GM21825 (cell line): ENCODE data around the gene TSPAN18.

ENCODE experiments used
- ATAC-seq: cut with Tn5 transposase; IDR thresholded peaks from one replicate; pipeline ENCODE4 v1.9.1; 2021; ENCODE audit warnings: mild to moderate bottlenecking, moderate library complexity; ENCODE audit not compliant: unreplicated experiment

TSPAN18 gene

DNA sequence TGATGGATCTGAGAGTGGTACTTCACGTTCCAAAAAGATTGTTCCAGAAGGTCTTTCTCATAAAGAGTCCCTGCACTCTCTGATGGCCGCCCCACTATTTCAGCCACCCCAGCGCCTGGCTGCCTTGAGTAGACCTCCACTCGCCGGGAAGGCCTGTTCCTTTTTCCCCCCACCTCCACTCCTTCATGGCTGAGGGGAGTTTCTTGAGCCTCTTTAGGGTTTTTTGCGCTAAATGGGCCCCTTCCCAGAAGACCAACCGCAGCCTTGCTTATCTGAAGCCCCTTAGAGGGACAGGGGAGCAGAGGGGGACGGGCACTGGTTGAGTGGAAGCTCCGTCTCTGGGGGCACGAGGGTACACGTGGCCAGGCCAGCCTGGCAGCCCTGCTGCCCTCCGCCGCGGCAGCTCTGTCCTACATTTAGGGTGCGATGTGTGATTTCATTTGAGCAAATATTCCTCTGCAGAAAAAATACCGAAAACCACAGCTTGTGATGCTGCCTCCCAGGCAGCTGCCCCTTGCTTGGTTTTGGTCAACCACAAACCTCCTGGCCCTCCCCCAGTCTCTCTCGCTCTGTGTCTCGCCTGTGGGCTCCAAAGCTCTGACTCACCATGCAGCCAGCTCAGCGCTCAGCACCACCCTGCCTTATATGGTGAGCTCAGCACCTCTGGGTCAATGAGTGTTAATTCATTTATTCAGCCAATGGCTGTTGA lies 135.2 kb downstream of the TSPAN18 start:
- ATAC-seq, result peak; percentile 100

DNA sequence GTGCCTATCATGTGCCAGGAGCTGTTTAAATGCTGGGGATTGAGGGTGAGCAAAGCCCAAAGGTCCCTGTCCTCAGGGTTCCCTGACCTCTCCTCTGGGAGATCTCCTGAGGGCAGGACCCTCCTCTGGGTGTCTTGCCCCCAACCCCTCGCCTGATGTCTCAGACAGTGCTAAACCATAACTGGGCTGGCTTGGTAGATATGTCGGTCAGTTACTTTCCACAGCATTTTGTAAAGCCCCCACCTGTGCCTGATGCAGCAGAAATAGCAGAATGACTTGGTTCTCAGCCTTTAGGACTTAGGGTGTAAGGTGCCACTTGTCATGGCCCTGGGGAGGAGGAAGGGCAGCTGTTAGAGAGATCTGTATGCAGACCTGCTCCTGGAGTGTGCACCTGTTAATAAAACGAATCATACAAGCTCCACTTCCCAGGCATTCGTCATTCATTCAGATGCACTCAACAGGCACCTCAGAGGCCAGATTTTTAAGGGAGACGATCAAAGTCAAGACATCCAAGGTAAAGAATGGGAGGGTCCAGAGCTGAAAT lies 135.9 kb downstream of the TSPAN18 start:
- no peak for ATAC-seq

GRCh38 chr11:44863231-44863630 lies 136.5 kb downstream of the TSPAN18 start:
- no peak for ATAC-seq

DNA sequence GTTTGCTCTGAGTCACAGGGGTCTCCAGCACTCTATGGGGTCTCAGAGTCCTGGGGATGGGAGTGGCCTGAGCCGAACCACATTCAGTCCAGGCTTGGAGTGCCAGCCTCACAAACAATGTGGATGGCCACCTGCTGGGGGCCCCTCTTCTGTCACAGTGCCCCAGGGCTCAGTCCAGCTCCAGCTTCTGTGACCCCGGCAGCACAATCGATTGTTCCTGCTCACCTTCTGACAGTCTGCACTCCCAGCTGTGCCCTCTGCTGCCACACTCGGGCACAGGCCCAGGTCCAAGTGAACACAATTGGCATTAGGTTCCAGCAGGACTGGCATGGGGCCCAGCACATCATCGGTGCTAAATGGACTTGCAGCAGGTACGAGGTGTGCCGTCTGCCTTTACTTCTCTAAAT lies 139.1 kb downstream of the TSPAN18 start:
- ATAC-seq, result no peak

DNA sequence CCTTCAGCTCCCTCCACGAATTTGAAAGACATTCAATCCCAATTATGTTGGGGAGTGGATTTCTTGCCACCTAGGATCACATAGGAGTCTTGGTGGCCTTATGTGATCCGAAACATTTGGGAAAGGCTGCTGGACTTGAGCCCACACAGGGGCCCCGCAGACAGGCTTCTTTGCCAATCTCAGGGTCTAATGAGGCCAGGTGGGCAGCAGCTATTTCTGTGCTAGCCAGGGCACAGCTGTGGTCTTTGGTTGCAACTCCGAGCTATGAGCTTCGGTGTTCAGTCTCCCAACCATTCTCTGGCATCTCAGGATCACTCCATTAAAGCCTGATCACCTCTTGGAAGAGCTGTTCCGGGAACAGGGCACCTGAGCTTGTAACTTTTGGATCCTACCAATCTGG lies 139.5 kb downstream of the TSPAN18 start:
- no peak for ATAC-seq

- no peak for ATAC-seq
Observed at GRCh38 chr11:44868021-44868420, 141.3 kb downstream of the TSPAN18 start.

DNA sequence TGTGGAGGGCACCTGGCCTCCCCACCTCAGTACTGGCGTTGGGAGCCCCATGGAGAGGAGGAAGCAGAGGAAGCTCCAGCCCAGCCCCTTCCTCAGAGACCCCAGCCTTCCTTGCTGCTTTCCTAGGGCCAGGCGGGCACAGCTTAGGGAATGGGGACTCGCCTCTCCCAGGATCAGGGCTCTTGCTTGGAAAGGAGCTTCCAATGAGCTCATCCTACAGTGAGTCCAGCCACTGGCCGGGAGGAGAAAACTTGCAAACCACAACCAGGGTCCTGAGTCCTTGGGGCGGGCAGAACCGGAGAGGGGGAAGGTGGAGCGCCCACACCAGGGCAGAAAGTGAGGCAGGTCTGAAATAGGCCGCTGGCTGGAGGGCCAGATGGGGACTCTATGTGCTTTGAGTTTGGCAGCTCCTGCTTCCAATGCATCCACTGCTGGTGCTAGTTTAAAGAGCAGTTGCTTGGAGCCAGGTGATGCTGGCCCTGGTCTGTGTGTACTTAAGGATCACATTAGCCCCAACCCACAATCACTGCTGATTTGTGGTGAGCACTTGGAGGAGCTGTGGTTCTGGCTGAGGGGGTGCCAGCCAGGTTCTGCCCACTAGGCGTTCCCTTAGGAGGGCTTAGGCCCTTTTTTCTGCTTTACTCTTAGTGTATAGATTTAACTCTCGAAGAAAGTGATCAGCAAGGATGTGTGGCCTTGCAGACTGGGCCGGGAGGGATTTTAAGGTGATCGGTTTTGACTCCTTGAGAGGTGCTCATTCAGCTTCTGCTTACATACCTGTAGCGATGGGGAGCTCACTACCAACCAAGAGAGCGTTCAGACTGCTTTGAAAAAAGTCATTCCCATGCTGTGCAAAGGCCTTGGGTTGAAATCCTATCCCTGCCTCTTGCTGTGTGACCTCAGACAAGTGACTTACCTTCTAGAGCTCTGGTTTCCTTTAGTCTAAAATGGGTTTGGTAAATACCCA lies 142.0 kb downstream of the TSPAN18 start:
- ATAC-seq, result no peak

GRCh38 chr11:44870181-44870580 lies 143.4 kb downstream of the TSPAN18 start:
- ATAC-seq, result no peak

DNA sequence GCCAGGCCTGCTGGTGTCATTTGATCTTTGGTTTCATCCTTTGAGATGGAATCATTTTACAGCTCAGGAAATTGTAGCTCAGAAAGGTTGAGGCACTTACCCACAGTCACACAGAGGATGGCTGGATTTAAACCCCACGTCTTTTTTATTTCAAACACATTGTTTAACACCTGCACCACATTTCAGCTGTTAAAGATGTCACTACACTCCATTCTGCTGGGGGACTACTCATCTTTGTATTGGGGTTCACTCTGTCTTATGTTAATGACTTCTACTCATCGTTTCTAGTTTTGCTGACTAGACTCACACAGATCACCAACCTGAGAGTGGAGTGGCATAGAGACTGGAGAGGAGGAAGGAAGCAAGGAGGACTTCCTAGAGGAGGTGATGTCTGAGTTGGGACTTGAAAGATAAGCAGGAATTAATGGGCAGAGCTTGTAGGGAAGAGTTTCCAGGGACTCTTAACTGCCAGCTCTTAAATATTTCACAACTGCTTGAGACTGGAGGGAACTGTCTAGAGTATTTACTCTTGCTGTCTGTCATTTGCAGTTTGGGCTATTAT lies 143.9 kb downstream of the TSPAN18 start:
- no peak for ATAC-seq

- peak; percentile 81 for ATAC-seq
Observed at GRCh38 chr11:44871682-44872081, 144.9 kb downstream of the TSPAN18 start.

- no peak for ATAC-seq
Observed at GRCh38 chr11:44872556-44872955, 145.8 kb downstream of the TSPAN18 start.

DNA sequence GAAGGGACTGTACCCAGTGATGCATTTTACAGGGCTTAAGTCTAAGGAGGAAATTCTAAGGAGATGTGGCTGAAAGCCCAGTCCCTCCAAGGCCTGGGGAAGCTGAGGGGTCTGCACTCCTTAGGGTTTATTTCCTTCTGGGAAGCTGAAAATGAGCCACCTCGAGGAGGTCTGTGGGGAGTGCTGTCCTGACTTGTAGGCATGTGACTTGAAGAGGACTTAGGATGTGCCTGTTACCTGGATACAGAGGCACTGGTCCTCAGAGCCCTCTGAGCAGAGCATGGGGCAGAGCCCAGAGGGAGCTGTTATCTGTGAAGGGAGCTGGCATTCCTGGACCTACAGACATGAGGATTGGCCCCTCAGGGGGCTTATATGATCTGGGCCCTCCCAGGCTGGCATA lies 146.8 kb downstream of the TSPAN18 start:
- ATAC-seq, result no peak

GRCh38 chr11:44874284-44874683 lies 147.5 kb downstream of the TSPAN18 start:
- ATAC-seq, result no peak

GRCh38 chr11:44875037-44875436 lies 148.3 kb downstream of the TSPAN18 start:
- ATAC-seq, result no peak

- no peak for ATAC-seq
Observed at GRCh38 chr11:44876194-44876723, 149.5 kb downstream of the TSPAN18 start.

DNA sequence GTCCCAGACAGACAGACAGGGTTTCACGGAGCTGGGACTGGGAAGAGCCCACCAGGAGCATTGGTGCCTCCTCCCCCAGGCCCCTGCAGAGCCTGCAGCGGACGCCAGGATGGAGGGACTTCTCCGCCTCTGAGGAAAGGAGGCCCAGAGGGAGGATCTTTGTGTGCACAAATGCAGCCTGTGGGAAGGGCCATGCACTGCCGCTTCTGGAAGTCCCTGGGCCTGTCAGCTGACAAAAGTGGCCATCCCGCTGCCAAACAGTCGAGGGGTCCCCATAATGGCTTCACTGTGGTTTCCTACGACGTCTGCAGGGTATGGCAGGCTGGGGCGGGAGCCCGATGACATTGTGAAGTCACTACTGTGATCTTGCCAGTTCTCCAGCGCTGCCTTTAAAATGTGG lies 150.1 kb downstream of the TSPAN18 start:
- no peak for ATAC-seq

- no peak for ATAC-seq
Observed at GRCh38 chr11:44877571-44878497, 151.1 kb downstream of the TSPAN18 start.

DNA sequence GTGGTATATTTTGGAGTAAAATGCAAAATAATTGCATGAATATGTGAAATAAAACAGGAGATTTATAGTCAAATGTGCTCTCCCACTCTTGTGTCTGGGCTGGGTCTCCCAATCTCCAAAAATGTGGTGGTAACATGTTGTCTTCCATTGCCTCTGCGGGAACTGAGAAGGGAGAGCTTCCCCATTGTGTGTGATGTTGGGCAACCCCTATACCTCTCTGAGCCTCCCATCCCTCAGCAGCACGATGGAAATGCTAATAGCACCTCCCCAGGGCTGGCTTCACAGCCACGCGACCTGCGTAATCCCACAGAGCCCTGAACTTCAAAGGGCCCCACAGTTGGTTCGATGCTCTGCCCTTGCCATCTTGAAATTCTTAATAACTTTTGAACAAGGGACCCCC lies 151.9 kb downstream of the TSPAN18 start:
- no peak for ATAC-seq

GRCh38 chr11:44879432-44879831 lies 152.7 kb downstream of the TSPAN18 start:
- ATAC-seq, result no peak

- no peak for ATAC-seq
Observed at GRCh38 chr11:44880511-44880910, 153.7 kb downstream of the TSPAN18 start.
